CD8-positive, alpha-beta memory T cell (primary cell): ENCODE data around the gene NRAP. TPM values are rescaled to one million over a fixed set of nuclear protein-coding genes. Genes with fewer than 3 reads are reported as not detected.

Source experiments
- CTCF ChIA-PET: fragments of 350-600 bp; sonication (Branson Sonifier 250); formaldehyde crosslinking; loops from one replicate; lab custom pipeline; 2021; ENCODE audit warnings: antibody characterized with exemption; lab: Charles Lee
- POLR2A ChIA-PET: fragments of 350-600 bp; sonication (Branson Sonifier 250); formaldehyde crosslinking; loops from one replicate; lab custom pipeline; 2021; ENCODE audit warnings: antibody characterized with exemption; lab: Charles Lee
- DNase-seq, 5 donors: peaks; one replicate each; pipeline versions ENCODE4 v3.0.0 to v3.0.0-alpha.2; 2020 to 2022; ENCODE audit warnings: mixed read lengths in 1 of 5
- H3K27ac ChIP-seq: one replicate; pipeline ENCODE4 v1.7.0; 2013; ENCODE audit warnings: low read depth, mild to moderate bottlenecking, low read length, moderate library complexity
- H3K27me3 ChIP-seq: 2 replicates; pipeline ENCODE4 v1.7.0; 2013; ENCODE audit warnings: low read length, mild to moderate bottlenecking; ENCODE audit not compliant: insufficient read depth, poor library complexity, severe bottlenecking
- H3K36me3 ChIP-seq: 2 replicates; pipeline ENCODE4 v1.7.0; 2013; ENCODE audit warnings: mild to moderate bottlenecking, low read length, moderate library complexity; ENCODE audit not compliant: insufficient read depth
- H3K4me1 ChIP-seq: 2 replicates; pipeline ENCODE4 v1.7.0; 2013; ENCODE audit warnings: mild to moderate bottlenecking, low read length, moderate library complexity; ENCODE audit not compliant: insufficient read depth
- H3K4me3 ChIP-seq: 2 replicates; pipeline ENCODE4 v1.7.0; 2013; ENCODE audit warnings: mild to moderate bottlenecking, low read length
- H3K9me3 ChIP-seq: 2 replicates; pipeline ENCODE4 v1.7.0; 2013; ENCODE audit warnings: mild to moderate bottlenecking, low read length
- H3K27ac Mint-ChIP-seq, 8 donors: one replicate each; pipeline ENCODE4 v1.8.0; 2020 to 2021; ENCODE audit warnings: mixed read lengths in 8 of 8, mild to moderate bottlenecking in 6 of 8, inconsistent platforms in 3 of 8, moderate library complexity in 3 of 8
- H3K27me3 Mint-ChIP-seq, 2 donors: one replicate each; pipeline ENCODE4 v1.8.0; 2020 to 2021; ENCODE audit warnings: mixed read lengths in 2 of 2, mild to moderate bottlenecking in 1 of 2, moderate library complexity in 1 of 2
- H3K36me3 Mint-ChIP-seq, 3 donors: one replicate each; pipeline ENCODE4 v1.8.0; 2020 to 2021; ENCODE audit warnings: mixed read lengths in 3 of 3, inconsistent platforms in 1 of 3, mild to moderate bottlenecking in 1 of 3
- H3K4me1 Mint-ChIP-seq, 3 donors: one replicate each; pipeline ENCODE4 v1.8.0; 2020 to 2021; ENCODE audit warnings: mixed read lengths in 3 of 3, inconsistent platforms in 1 of 3, mild to moderate bottlenecking in 1 of 3
- H3K4me3 Mint-ChIP-seq, 7 donors: one replicate each; pipeline ENCODE4 v1.8.0; 2020 to 2021; ENCODE audit warnings: mixed read lengths in 7 of 7, mild to moderate bottlenecking in 6 of 7, moderate library complexity in 4 of 7, inconsistent platforms in 2 of 7
- H3K9me3 Mint-ChIP-seq, 5 donors: one replicate each; pipeline ENCODE4 v1.8.0; 2020 to 2022; ENCODE audit warnings: mixed read lengths in 5 of 5, mild to moderate bottlenecking in 3 of 5, moderate library complexity in 2 of 5, inconsistent platforms in 1 of 5
- polyA plus RNA-seq: library from polyadenylated mRNA; unstranded; fragments of 300-500 nt; fragmentation: Illumina TruSeq; gene quantifications from one replicate; pipeline ENCODE4 v1.2.3, GENCODE V29; 2021
- total RNA-seq, 2 experiments: library from RNA; stranded (reverse); gene quantifications; one replicate each; pipeline ENCODE4 v1.2.3, GENCODE V29; 2021

The NRAP gene
- total and polyA plus RNA-seq, 3 experiments from 2014 or later = not detected

GRCh38 chr10:113616244-113617074 is 47.4 kb downstream of the NRAP start:
- H3K4me1 ChIP-seq = no peaks in the 10 kb centered on the region
- no peaks in the 10 kb centered on the region for H3K9me3 ChIP-seq
- H3K27me3 ChIP-seq = no peaks in the 10 kb centered on the region
- Mint-ChIP-seq H3K27me3 (peaks cover 22 to 60% of the 10 kb centered on the region in 2 donors), H3K4me3 (no peak overlapping the region), H3K27ac (peak overlapping the region in 1 of 8 donors; percentile 17), H3K4me1 (no peaks in the 10 kb centered on the region), H3K36me3 (no peaks in the 10 kb centered on the region), H3K9me3 (no peaks in the 10 kb centered on the region)
- no peaks in the 10 kb centered on the region for H3K36me3 ChIP-seq
- no peak overlapping the region for H3K27ac ChIP-seq
- ChIA-PET CTCF (no interaction called here), POLR2A (no interaction called here)
- no peak overlapping the region for H3K4me3 ChIP-seq
- no peak for DNase-seq

GRCh38 chr10:113613977-113614690 is 49.7 kb downstream of the NRAP start:
- H3K36me3 ChIP-seq = no peaks in the 10 kb centered on the region
- Mint-ChIP-seq H3K4me1 (no peaks in the 10 kb centered on the region), H3K9me3 (no peaks in the 10 kb centered on the region), H3K27me3 (peaks cover 17 to 47% of the 10 kb centered on the region in 2 donors), H3K36me3 (no peaks in the 10 kb centered on the region), H3K27ac (no peak overlapping the region), H3K4me3 (no peak overlapping the region)
- DNase-seq = no peak
- CTCF ChIA-PET = no interaction called here
- POLR2A ChIA-PET = no interaction called here
- H3K27ac ChIP-seq = no peak overlapping the region
- no peak overlapping the region for H3K4me3 ChIP-seq
- H3K4me1 ChIP-seq = no peaks in the 10 kb centered on the region
- H3K9me3 ChIP-seq = no peaks in the 10 kb centered on the region
- H3K27me3 ChIP-seq = no peaks in the 10 kb centered on the region

- no peaks in the 10 kb centered on the region for H3K36me3 Mint-ChIP-seq
These were observed 50.4 kb downstream of the NRAP start for GRCh38 chr10:113613427-113613826.

GRCh38 chr10:113612154-113612553 is 51.7 kb downstream of the NRAP start:
- H3K4me1 ChIP-seq = no peaks in the 10 kb centered on the region
- CTCF ChIA-PET = no interaction called here
- Mint-ChIP-seq H3K4me3 (no peak overlapping the region), H3K36me3 (no peaks in the 10 kb centered on the region), H3K9me3 (no peaks in the 10 kb centered on the region), H3K27ac (no peak overlapping the region), H3K27me3 (peaks cover 14 to 40% of the 10 kb centered on the region in 2 donors), H3K4me1 (no peaks in the 10 kb centered on the region)
- H3K36me3 ChIP-seq = no peaks in the 10 kb centered on the region
- POLR2A ChIA-PET = no interaction called here
- H3K4me3 ChIP-seq = no peak overlapping the region
- DNase-seq = no peak
- H3K9me3 ChIP-seq = no peaks in the 10 kb centered on the region
- no peak overlapping the region for H3K27ac ChIP-seq
- H3K27me3 ChIP-seq = no peaks in the 10 kb centered on the region

More at GRCh38 chr10:113613427-113613826, 50.4 kb downstream of the NRAP start:
- no peaks in the 10 kb centered on the region for H3K9me3 ChIP-seq
- no peak overlapping the region for H3K4me3 ChIP-seq
- Mint-ChIP-seq H3K9me3 (no peaks in the 10 kb centered on the region), H3K27me3 (peaks cover 13 to 44% of the 10 kb centered on the region in 2 donors), H3K4me3 (no peak overlapping the region), H3K27ac (no peak overlapping the region), H3K4me1 (no peaks in the 10 kb centered on the region)
- H3K27ac ChIP-seq = no peak overlapping the region
- ChIA-PET CTCF (no interaction called here), POLR2A (no interaction called here)
- no peak for DNase-seq
- no peaks in the 10 kb centered on the region for H3K27me3 ChIP-seq
- no peaks in the 10 kb centered on the region for H3K36me3 ChIP-seq
- no peaks in the 10 kb centered on the region for H3K4me1 ChIP-seq

- Histone ChIP-seq H3K9me3 (no peaks in the 10 kb centered on the region), H3K36me3 (no peaks in the 10 kb centered on the region), H3K4me1 (no peaks in the 10 kb centered on the region), H3K27ac (no peak overlapping the region), H3K27me3 (no peaks in the 10 kb centered on the region), H3K4me3 (no peak overlapping the region)
- H3K36me3 Mint-ChIP-seq = no peaks in the 10 kb centered on the region
- ChIA-PET CTCF (no interaction called here), POLR2A (no interaction called here)
- H3K27me3 Mint-ChIP-seq = peaks cover 13 to 28% of the 10 kb centered on the region in 2 donors
- no peak overlapping the region for H3K4me3 Mint-ChIP-seq
- H3K4me1 Mint-ChIP-seq = no peaks in the 10 kb centered on the region
- no peaks in the 10 kb centered on the region for H3K9me3 Mint-ChIP-seq
- DNase-seq = no peak
- no peak overlapping the region for H3K27ac Mint-ChIP-seq
These were observed 52.9 kb downstream of the NRAP start for GRCh38 chr10:113610631-113611601.

- Mint-ChIP-seq H3K36me3 (no peaks in the 10 kb centered on the region), H3K27me3 (peaks cover 11 to 35% of the 10 kb centered on the region in 2 donors), H3K4me1 (no peaks in the 10 kb centered on the region), H3K9me3 (peaks cover 0 to 1% (median 0%) of the 10 kb centered on the region in 5 donors), H3K27ac (no peak overlapping the region), H3K4me3 (no peak overlapping the region)
- no peak overlapping the region for H3K27ac ChIP-seq
- ChIA-PET CTCF (interaction anchor here (1.7 kb wide), 1 partner anchor 14 kb away, joined by 3 read pairs; no protein-coding TSS in a partner anchor), POLR2A (no interaction called here)
- no peak overlapping the region for H3K4me3 ChIP-seq
- H3K27me3 ChIP-seq = no peaks in the 10 kb centered on the region
- H3K4me1 ChIP-seq = no peaks in the 10 kb centered on the region
- no peak for DNase-seq
- no peaks in the 10 kb centered on the region for H3K9me3 ChIP-seq
- no peaks in the 10 kb centered on the region for H3K36me3 ChIP-seq
These were observed 54.1 kb downstream of the NRAP start for GRCh38 chr10:113609704-113610108.

GRCh38 chr10:113605268-113605978 is 58.4 kb downstream of the NRAP start:
- H3K4me3 ChIP-seq = no peak overlapping the region
- Mint-ChIP-seq H3K4me3 (no peak overlapping the region), H3K4me1 (no peaks in the 10 kb centered on the region), H3K9me3 (peaks cover 0 to 3% (median 2%) of the 10 kb centered on the region in 5 donors), H3K27ac (no peak overlapping the region), H3K27me3 (peaks cover 7 to 31% of the 10 kb centered on the region in 2 donors), H3K36me3 (no peaks in the 10 kb centered on the region)
- H3K27me3 ChIP-seq = no peaks in the 10 kb centered on the region
- H3K27ac ChIP-seq = no peak overlapping the region
- no peaks in the 10 kb centered on the region for H3K36me3 ChIP-seq
- no peak for DNase-seq
- no peaks in the 10 kb centered on the region for H3K9me3 ChIP-seq
- ChIA-PET POLR2A (no interaction called here), CTCF (no interaction called here)
- no peaks in the 10 kb centered on the region for H3K4me1 ChIP-seq
